HTR-8/SVneo (cell line): ENCODE results near the gene SPC24.
"Not testable (repeated sequence)": the region's sequence is repeated elsewhere in the genome, so short reads cannot be mapped to it uniquely, and the experiment has no call there.

ENCODE experiments used
- DNase-seq: peaks from one replicate; pipeline ENCODE4 v3.0.0; 2011; ENCODE audit warnings: low spot score, mixed read lengths; ENCODE audit not compliant: insufficient read length
- FAIRE-seq: peaks from 2 replicates; lab custom pipeline; 2011; peaks lifted over from hg19 to GRCh38; lab: Jason Lieb, UNC

Gene SPC24

GRCh38 chr19:11136400-11137101 is 19.0 kb downstream of the SPC24 start:
- FAIRE-seq: no peak

GRCh38 chr19:11131471-11131870 is 24.1 kb downstream of the SPC24 start:
- no peak for DNase-seq
- FAIRE-seq: no peak

More at GRCh38 chr19:11136400-11137101, 19.0 kb downstream of the SPC24 start:
- DNase-seq: no peak

- FAIRE-seq: no peak
- peak; percentile 82 for DNase-seq
Measured at GRCh38 chr19:11130824-11131455, 24.6 kb downstream of the SPC24 start.

GRCh38 chr19:11127905-11128304 is 27.7 kb downstream of the SPC24 start:
- no peak for DNase-seq
- no peak for FAIRE-seq

- FAIRE-seq: no peak
- peak; percentile 78 for DNase-seq
Measured at GRCh38 chr19:11125994-11126685, 29.4 kb downstream of the SPC24 start.

GRCh38 chr19:11124157-11124556 is 31.4 kb downstream of the SPC24 start:
- FAIRE-seq, DNase-seq: not testable (repeated sequence)

GRCh38 chr19:11123114-11123513 is 32.5 kb downstream of the SPC24 start:
- DNase-seq (no peak), FAIRE-seq (no peak)

GRCh38 chr19:11121963-11122362 is 33.6 kb downstream of the SPC24 start:
- FAIRE-seq, DNase-seq: not testable (repeated sequence)

- DNase-seq (no peak), FAIRE-seq (no peak)
Measured at GRCh38 chr19:11116507-11116906, 39.1 kb downstream of the SPC24 start.

- FAIRE-seq: no peak
- DNase-seq: no peak
Measured at GRCh38 chr19:11115895-11116446, 39.6 kb downstream of the SPC24 start.

- FAIRE-seq (no peak), DNase-seq (no peak)
Measured at GRCh38 chr19:11115042-11115441, 40.5 kb downstream of the SPC24 start.

GRCh38 chr19:11113140-11113708 is 42.4 kb downstream of the SPC24 start:
- DNase-seq: no peak
- no peak for FAIRE-seq

GRCh38 chr19:11111771-11112144 is 43.8 kb downstream of the SPC24 start:
- FAIRE-seq: no peak

GRCh38 chr19:11111117-11111770 is 44.3 kb downstream of the SPC24 start:
- no peak for DNase-seq
- no peak for FAIRE-seq

More at GRCh38 chr19:11111771-11112144, 43.8 kb downstream of the SPC24 start:
- no peak for DNase-seq

- FAIRE-seq (no peak), DNase-seq (no peak)
Measured at GRCh38 chr19:11108746-11109145, 46.8 kb downstream of the SPC24 start.

- no peak for DNase-seq
- FAIRE-seq: no peak
Measured at GRCh38 chr19:11106477-11106876, 49.1 kb downstream of the SPC24 start.

GRCh38 chr19:11105014-11105636 is 50.5 kb downstream of the SPC24 start:
- no peak for DNase-seq
- no peak for FAIRE-seq

GRCh38 chr19:11103667-11104066 is 51.9 kb downstream of the SPC24 start:
- not testable (repeated sequence) for FAIRE-seq, DNase-seq

GRCh38 chr19:11102944-11103343 is 52.6 kb downstream of the SPC24 start:
- DNase-seq (no peak), FAIRE-seq (no peak)

- no peak for DNase-seq
- FAIRE-seq: no peak
Measured at GRCh38 chr19:11101057-11101456, 54.5 kb downstream of the SPC24 start.
